Measurements from ENCODE around the gene FHAD1.
A peak's percentile ranks its signal among the peaks of the same experiment; 100 is the strongest.

The FHAD1 gene

GRCh38 chr1:15276691-15277446, 29.8 kb downstream of the FHAD1 start:
- TF ChIP-seq EGR1 (IDR thresholded peaks at IDR 0.05) = no peak
- TF ChIP-seq TAF1 (IDR thresholded peaks at IDR 0.05; ENCODE audit: low read depth) = no peak
- no peak for TF ChIP-seq NFIC (IDR thresholded peaks at IDR 0.05)
- no peak for TF ChIP-seq RAD21 (IDR thresholded peaks at IDR 0.05; ENCODE audit: low read depth)
- no peak for TF ChIP-seq YY1 (IDR thresholded peaks at IDR 0.05; ENCODE audit: low read depth)
- TF ChIP-seq, protein P1, sequence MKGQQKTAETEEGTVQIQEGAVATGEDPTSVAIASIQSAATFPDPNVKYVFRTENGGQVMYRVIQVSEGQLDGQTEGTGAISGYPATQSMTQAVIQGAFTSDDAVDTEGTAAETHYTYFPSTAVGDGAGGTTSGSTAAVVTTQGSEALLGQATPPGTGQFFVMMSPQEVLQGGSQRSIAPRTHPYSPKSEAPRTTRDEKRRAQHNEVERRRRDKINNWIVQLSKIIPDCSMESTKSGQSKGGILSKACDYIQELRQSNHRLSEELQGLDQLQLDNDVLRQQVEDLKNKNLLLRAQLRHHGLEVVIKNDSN (IDR thresholded peaks at IDR 0.05) = no peak
- no peak for TF ChIP-seq FOXM1 (IDR thresholded peaks at IDR 0.05; ENCODE audit: borderline replicate concordance, low read depth)
- TF ChIP-seq, protein P2, sequence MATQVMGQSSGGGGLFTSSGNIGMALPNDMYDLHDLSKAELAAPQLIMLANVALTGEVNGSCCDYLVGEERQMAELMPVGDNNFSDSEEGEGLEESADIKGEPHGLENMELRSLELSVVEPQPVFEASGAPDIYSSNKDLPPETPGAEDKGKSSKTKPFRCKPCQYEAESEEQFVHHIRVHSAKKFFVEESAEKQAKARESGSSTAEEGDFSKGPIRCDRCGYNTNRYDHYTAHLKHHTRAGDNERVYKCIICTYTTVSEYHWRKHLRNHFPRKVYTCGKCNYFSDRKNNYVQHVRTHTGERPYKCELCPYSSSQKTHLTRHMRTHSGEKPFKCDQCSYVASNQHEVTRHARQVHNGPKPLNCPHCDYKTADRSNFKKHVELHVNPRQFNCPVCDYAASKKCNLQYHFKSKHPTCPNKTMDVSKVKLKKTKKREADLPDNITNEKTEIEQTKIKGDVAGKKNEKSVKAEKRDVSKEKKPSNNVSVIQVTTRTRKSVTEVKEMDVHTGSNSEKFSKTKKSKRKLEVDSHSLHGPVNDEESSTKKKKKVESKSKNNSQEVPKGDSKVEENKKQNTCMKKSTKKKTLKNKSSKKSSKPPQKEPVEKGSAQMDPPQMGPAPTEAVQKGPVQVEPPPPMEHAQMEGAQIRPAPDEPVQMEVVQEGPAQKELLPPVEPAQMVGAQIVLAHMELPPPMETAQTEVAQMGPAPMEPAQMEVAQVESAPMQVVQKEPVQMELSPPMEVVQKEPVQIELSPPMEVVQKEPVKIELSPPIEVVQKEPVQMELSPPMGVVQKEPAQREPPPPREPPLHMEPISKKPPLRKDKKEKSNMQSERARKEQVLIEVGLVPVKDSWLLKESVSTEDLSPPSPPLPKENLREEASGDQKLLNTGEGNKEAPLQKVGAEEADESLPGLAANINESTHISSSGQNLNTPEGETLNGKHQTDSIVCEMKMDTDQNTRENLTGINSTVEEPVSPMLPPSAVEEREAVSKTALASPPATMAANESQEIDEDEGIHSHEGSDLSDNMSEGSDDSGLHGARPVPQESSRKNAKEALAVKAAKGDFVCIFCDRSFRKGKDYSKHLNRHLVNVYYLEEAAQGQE (IDR thresholded peaks at IDR 0.05; ENCODE audit: low read depth) = no peak
- TF ChIP-seq TCF12 (IDR thresholded peaks at IDR 0.05; ENCODE audit: low read depth) = no peak
- TF ChIP-seq ZBTB7A (IDR thresholded peaks at IDR 0.05; ENCODE audit: low read depth) = no peak
- no peak for TF ChIP-seq TEAD4 (IDR thresholded peaks at IDR 0.05)
- TF ChIP-seq EP300 (IDR thresholded peaks at IDR 0.05; ENCODE audit: borderline replicate concordance) = no peak
- no peak for TF ChIP-seq CREB1 (IDR thresholded peaks at IDR 0.05; ENCODE audit: low read depth)
- TF ChIP-seq, protein P3, sequence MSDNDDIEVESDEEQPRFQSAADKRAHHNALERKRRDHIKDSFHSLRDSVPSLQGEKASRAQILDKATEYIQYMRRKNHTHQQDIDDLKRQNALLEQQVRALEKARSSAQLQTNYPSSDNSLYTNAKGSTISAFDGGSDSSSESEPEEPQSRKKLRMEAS (IDR thresholded peaks at IDR 0.05) = no peak
- TF ChIP-seq CEBPB (IDR thresholded peaks at IDR 0.05) = no peak

DNA sequence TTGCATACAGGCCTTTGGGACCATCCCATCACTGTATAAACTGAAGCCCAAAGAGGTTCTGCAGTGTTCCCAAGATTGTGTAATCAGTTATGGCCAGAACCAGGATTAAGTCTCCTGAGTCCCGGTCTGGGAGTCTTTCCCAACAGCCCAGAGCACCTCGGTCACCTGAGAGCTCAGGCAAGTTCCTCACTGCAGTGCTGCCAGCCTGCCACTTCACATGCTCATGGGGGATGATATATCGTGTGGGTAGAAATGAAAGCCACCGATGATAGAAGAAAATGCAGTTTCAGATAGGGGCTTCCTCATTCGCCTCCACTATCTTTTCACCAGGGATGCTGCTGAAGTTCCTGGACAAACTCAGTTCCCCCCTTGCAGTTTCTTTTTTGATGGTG, 30.4 kb downstream of the FHAD1 start:
- TF ChIP-seq TAF1 (IDR thresholded peaks at IDR 0.05; ENCODE audit: low read depth) (no peak), RAD21 (IDR thresholded peaks at IDR 0.05; ENCODE audit: low read depth) (no peak), TCF12 (IDR thresholded peaks at IDR 0.05; ENCODE audit: low read depth) (no peak), FOXM1 (IDR thresholded peaks at IDR 0.05; ENCODE audit: borderline replicate concordance, low read depth) (no peak), TEAD4 (IDR thresholded peaks at IDR 0.05) (no peak), NFIC (IDR thresholded peaks at IDR 0.05) (no peak), ZBTB7A (IDR thresholded peaks at IDR 0.05; ENCODE audit: low read depth) (no peak), EP300 (IDR thresholded peaks at IDR 0.05; ENCODE audit: borderline replicate concordance) (no peak), EGR1 (IDR thresholded peaks at IDR 0.05) (no peak), CEBPB (IDR thresholded peaks at IDR 0.05) (no peak), CREB1 (IDR thresholded peaks at IDR 0.05; ENCODE audit: low read depth) (no peak), YY1 (IDR thresholded peaks at IDR 0.05; ENCODE audit: low read depth) (no peak)
- TF ChIP-seq, protein P1 (IDR thresholded peaks at IDR 0.05) = no peak
- TF ChIP-seq, protein P3 (IDR thresholded peaks at IDR 0.05) = no peak

DNA sequence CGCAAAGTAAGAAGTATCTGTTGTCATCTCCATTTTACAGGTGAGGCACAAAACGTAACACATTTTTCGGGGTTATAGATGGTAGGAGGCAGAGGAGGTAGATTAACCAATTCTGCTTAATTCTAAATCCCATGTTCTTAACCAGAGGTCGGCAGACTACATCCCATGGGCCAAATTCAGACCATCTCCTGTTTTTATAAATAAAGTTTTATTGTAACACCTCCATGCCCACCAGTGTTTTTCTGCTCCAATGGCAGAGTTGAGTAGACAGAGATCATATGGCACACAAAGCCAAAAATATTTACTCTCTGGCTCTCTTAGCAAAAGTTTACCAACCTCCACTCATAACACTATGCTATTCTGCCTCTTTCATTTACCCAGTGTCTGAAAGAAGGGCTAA, 30.9 kb downstream of the FHAD1 start:
- TF ChIP-seq, protein P3 (IDR thresholded peaks at IDR 0.05) = no peak

DNA sequence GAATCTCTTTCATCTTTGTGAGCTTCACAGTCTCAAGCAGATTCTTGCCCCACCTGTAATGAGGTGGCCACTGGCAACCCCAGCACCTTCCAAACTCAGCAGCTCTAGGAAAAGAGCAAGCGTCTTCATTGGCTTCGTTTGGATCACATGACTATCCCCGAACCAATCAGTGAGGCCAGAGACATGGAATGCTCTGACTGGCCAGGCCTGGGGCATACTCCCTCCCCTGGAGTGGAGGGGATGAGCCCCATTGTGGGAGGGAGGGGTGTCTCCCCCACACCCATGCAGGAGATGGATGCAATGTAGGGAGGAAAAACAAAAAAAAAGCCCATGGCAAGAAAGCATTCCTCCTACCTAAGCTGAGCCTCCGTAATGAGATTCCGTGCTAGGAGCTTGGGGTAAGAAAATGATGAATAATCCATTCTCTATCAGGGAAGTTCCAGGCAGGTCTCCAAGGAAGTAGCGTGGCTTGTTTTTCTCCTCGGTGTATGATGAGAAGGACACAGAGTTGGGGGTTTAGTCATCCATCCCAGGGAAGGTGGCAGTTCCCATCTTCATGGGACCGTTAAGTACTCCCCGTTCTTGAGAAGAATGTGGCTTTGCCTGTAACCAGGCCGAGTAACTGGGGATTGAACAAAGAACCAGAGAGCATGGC, 32.7 kb downstream of the FHAD1 start:
- TF ChIP-seq, protein P2 (IDR thresholded peaks at IDR 0.05; ENCODE audit: low read depth) = no peak
- TF ChIP-seq CEBPB (IDR thresholded peaks at IDR 0.05) (no peak), CREB1 (IDR thresholded peaks at IDR 0.05; ENCODE audit: low read depth) (no peak), TEAD4 (IDR thresholded peaks at IDR 0.05) (no peak), NFIC (IDR thresholded peaks at IDR 0.05) (no peak), FOXM1 (IDR thresholded peaks at IDR 0.05; ENCODE audit: borderline replicate concordance, low read depth) (no peak), RAD21 (IDR thresholded peaks at IDR 0.05; ENCODE audit: low read depth) (no peak)
- TF ChIP-seq, protein P3 (IDR thresholded peaks at IDR 0.05) = no peak
- TF ChIP-seq, protein P1 (IDR thresholded peaks at IDR 0.05) = peak; percentile 78

DNA sequence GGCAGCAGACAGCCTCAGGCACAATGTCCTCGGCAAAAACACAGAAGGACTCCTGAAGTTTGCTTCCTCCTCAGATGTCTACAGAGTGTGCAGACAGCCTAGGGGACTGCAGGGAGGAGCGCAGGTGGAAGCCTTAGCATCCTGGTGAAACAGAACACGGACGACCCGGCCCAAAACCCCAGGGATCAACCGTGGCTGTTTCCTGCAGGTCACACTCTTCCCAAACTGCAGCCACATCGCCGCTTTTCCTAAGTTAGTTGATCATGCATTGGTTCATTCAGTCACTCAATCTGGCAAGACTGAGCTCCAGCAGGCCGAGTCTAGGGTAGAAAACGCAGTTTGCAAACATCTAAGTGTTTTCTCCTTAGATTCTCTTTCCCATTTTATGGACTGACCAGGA, 33.4 kb downstream of the FHAD1 start:
- TF ChIP-seq TCF12 (IDR thresholded peaks at IDR 0.05; ENCODE audit: low read depth) (no peak), TAF1 (IDR thresholded peaks at IDR 0.05; ENCODE audit: low read depth) (no peak), NFIC (IDR thresholded peaks at IDR 0.05) (no peak), EGR1 (IDR thresholded peaks at IDR 0.05) (no peak), RAD21 (IDR thresholded peaks at IDR 0.05; ENCODE audit: low read depth) (no peak), CEBPB (IDR thresholded peaks at IDR 0.05) (no peak), FOXM1 (IDR thresholded peaks at IDR 0.05; ENCODE audit: borderline replicate concordance, low read depth) (no peak), TEAD4 (IDR thresholded peaks at IDR 0.05) (no peak)
- TF ChIP-seq, protein P3 (IDR thresholded peaks at IDR 0.05) = no peak
- TF ChIP-seq, protein P1 (IDR thresholded peaks at IDR 0.05) = no peak
